Measurements from ENCODE around the gene TSHZ3. TPM values are rescaled to one million over a fixed set of nuclear protein-coding genes. Genes with fewer than 3 reads are reported as not detected.

TSHZ3 gene
- total RNA-seq, 1 experiment from 2014 or later, result 3.2 TPM

- H4K91ac ChIP-seq (ENCODE audit: insufficient read length, low read depth, low read length), result no peak overlapping the region
- no peak overlapping the region for H3K23ac ChIP-seq (ENCODE audit: insufficient read length, low read depth, low read length)
- H3K4me3 Mint-ChIP-seq, result no peak overlapping the region
- H3K18ac ChIP-seq (ENCODE audit: insufficient read length, low read depth, low read length), result no peak overlapping the region
- H3K4me1 Mint-ChIP-seq, result no peaks in the 10 kb centered on the region
- H3K79me2 ChIP-seq (ENCODE audit: insufficient read depth, low read length), result peaks cover 2% of the 10 kb centered on the region; the same call in 1 of the 2 replicates
- no peak for TF ChIP-seq CTCF (conservative IDR thresholded peaks at IDR 0.05)
- H3K23me2 ChIP-seq (ENCODE audit: insufficient read length, low read depth, low read length, poor library complexity, severe bottlenecking), result no peaks in the 10 kb centered on the region
- no peak overlapping the region for H3K4me2 ChIP-seq (ENCODE audit: insufficient read depth, insufficient read length, low read length)
- no peaks in the 10 kb centered on the region for H3K27me3 Mint-ChIP-seq (ENCODE audit: low read depth)
- H3K4me1 ChIP-seq (ENCODE audit: insufficient read depth, low read length), result no peaks in the 10 kb centered on the region
- peak overlapping the region in 1 of 3 experiments; percentile 11; a peak in 1 of 7 replicates for H3K27ac Mint-ChIP-seq
- H3K4ac ChIP-seq (ENCODE audit: low read depth, low read length), result no peak overlapping the region
- H4K20me1 ChIP-seq (ENCODE audit: control insufficient read depth, insufficient read depth, insufficient read length), result no peaks in the 10 kb centered on the region
- H2BK120ac ChIP-seq (ENCODE audit: low read depth, low read length, poor library complexity, severe bottlenecking), result no peak overlapping the region
- DNase-seq, result no peak
- H3K9ac ChIP-seq (ENCODE audit: extremely low read depth, insufficient read length, low read length), result no peak overlapping the region
- H3T11ph ChIP-seq (ENCODE audit: low read length), result no peak overlapping the region
- no peak overlapping the region for H2BK15ac ChIP-seq (ENCODE audit: low read depth, low read length)
- no peak overlapping the region for H3K27ac ChIP-seq (ENCODE audit: insufficient read length, low read depth, low read length)
- no peaks in the 10 kb centered on the region for H3K27me3 ChIP-seq (ENCODE audit: insufficient read depth, low read length)
- H2BK5ac ChIP-seq (ENCODE audit: insufficient read length, low read length), result no peak overlapping the region
- no peak overlapping the region for H4K8ac ChIP-seq (replicated peaks; ENCODE audit: insufficient read length, low read depth, low read length)
- no peak overlapping the region for H3K14ac ChIP-seq (ENCODE audit: insufficient read depth, low read length)
- no peaks in the 10 kb centered on the region; a peak in 1 of 5 replicates for H3K9me3 Mint-ChIP-seq
- H4K5ac ChIP-seq (ENCODE audit: insufficient read length, low read depth, low read length), result no peak overlapping the region
- H2BK20ac ChIP-seq (ENCODE audit: low read depth, low read length, poor library complexity, severe bottlenecking), result no peak overlapping the region
- no peak overlapping the region for H2AK5ac ChIP-seq (ENCODE audit: insufficient read length, low read length)
- no peaks in the 10 kb centered on the region for H3K79me1 ChIP-seq (ENCODE audit: insufficient read depth, low read depth, low read length, poor library complexity, severe bottlenecking)
- no peaks in the 10 kb centered on the region; a peak in 2 of 7 replicates for H3K36me3 Mint-ChIP-seq (ENCODE audit: insufficient read depth in 1 of 3, low read depth in 3 of 3)
- H3K56ac ChIP-seq (ENCODE audit: insufficient read length, low read depth, low read length), result no peak overlapping the region
- H2BK12ac ChIP-seq (ENCODE audit: insufficient read length, low read depth, low read length), result no peak overlapping the region
- no CpG with 5 or more reads among the region's 10 CpGs for WGBS (ENCODE audit: extremely low coverage, insufficient read length, low lambda C conversion rate)
- no peak overlapping the region for H2AFZ ChIP-seq (ENCODE audit: low read length)
- H3K9me3 ChIP-seq (ENCODE audit: control insufficient read depth, low read depth, low read length), result no peaks in the 10 kb centered on the region
Observed at GRCh38 chr19:31296741-31297390, 52.4 kb downstream of the TSHZ3 start.
